ENCODE results near the gene CBX2.
"Not testable (repeated sequence)": the region's sequence is repeated elsewhere in the genome, so short reads cannot be mapped to it uniquely, and the experiment has no call there.

Gene CBX2

DNA sequence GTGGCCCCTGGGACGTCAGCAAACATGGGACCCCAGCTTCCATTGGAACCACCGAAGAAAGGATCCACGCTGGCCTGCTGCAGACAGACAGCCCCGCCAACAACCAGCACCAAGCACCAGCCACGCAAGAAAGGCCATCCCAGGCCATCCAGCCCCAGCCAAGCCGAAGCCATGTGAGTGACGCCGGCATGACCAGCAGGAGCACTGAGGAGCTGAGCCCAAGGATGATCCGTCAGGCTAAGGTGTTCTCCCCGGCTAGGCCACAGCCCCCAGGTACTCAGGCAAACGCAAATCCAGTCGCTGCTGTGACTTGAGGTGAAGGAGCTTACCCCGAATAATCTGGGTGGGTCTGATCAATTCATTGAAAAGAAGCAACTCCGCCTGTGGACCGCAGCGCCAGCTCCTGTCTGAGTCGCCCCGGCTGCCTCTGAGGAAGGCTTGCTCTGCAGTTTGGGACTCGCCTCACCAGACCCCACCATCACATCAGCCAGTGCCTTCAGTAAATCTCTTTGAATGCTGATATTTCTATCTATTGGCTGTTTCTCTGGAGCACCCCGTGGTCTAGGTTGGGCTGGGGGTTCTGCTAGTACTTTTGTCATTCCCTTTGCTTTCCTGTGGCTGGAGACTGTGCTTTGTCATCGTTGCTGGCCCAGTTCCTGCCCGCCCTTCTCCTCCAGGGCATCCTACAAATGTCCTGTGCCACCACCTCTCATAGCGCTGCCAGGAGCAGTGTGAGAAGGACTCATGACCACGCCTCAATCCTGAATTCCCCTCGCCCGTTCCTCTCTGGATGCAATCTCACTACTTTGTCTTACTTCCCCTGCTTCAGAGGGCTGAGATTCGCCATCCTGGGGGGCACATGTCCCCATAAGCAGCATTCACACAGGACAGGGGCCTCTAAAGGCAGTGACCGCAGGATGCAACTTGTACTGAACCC is 8.1 kb upstream of the CBX2 start:
- no peak for DNase-seq (ENCODE audit: low spot score)

DNA sequence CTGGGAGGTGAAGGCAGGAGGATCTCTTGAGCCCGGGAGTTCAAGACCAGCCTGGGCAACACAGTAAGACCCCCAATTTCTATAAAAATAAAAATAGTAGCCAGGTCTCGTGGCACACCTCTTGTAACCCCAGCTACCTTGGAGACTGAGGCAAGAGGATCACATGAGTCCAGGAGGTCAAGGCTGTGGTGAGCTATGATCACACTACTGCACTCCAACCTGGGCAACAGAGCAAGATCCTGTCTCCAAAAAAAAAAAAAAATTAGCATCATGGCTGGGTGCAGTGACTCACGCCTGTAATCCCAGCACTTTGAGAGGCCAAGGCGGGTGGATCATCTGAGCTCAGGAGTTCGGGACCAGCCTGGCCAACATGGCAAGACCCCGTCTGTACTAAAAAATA is 6.7 kb upstream of the CBX2 start:
- no peak for DNase-seq (ENCODE audit: low spot score)

DNA sequence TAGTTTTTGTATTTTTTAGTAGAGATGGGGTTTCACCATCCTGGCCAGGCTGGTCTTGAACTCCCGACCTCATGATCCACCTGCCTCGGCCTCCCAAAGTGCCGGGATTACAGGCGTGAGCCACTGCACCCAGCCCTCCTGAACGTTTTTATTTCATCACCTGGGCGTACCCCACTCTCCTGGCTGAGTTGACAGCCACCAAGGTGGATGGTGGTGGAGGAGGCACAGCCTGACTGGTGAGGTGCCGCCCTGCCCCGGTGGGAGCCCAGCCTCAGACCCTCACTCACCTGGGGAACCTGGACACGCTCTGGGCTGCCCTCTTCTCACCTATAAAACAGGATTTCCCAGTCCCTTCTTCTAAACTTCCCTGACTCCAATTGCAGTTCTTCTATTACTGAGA is 5.2 kb upstream of the CBX2 start:
- DNase-seq (ENCODE audit: low spot score), result not testable (repeated sequence)

DNA sequence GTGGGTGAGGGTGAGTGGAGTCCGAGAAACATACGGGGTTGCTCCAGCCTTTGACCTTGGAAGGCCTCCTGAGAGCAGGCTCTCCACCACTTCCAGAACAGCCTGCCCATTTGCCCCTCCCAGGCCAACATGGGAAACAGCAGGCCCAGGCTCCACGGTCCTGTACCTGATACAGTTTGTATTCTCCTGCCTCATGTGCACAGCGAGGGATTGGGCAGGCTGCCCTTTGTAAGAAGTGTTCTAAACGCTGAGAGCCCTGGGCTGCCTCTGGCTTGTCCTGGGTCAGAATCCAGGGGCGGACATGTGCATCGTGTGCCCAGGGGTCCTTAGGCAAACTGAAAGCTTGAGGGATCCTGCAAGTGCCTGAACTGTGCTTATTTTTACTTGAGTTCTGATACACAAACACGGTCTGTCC is 3.4 kb upstream of the CBX2 start:
- no peak for DNase-seq (ENCODE audit: low spot score)

DNA sequence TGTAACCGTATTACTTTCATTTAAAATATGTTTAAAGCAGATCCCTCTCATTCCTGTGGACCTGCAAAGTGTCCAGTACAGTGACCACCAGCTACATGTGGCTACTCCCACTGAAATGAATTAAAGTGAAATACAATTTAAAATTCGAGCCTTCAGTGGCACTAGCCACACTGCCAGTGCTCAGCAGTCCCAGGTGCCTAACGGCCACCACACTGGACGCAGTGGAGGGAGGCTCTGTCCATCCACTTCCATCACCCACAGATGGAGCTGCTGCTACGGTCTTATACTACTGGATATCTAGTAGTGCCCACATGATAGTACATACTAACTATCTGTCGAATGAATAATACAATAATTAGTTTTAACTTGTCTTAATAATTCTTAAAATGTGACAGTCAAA is 2.3 kb upstream of the CBX2 start:
- DNase-seq (ENCODE audit: low spot score), result no peak

DNA sequence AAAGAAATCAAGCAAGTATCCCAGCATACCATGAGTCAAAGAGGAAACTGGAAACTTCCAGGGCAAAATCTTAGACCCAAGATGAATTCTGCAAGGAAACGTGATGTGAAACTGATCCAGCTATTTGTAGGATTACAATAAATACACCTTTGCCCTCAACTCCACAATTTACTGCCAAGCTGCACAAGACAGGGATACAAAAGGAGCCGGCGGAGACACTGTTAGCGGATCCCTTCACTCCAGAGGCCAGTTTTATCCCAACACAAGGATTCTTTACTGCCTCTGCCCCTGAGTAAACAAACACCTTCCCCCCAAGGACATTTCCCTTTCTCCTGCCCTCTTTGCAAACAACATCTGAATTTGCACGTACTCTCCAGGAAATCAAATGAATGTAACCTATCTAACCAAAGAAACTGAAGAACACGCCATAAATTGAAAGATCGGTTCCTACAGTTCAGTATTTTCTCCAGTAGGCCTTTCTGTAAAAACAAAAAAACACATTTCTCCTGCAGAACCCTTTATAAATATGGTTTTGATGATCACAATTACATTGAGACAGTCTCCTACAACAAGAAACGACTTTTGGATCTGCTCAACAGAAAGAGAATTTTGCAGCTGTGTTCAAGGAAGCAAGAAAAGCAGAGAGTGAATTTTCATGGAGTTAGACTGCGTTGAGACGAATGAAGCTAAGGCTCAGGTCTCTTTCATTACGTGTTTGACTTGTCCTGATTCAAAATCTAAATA is 1.4 kb upstream of the CBX2 start:
- DNase-seq (ENCODE audit: low spot score), result no peak

DNA sequence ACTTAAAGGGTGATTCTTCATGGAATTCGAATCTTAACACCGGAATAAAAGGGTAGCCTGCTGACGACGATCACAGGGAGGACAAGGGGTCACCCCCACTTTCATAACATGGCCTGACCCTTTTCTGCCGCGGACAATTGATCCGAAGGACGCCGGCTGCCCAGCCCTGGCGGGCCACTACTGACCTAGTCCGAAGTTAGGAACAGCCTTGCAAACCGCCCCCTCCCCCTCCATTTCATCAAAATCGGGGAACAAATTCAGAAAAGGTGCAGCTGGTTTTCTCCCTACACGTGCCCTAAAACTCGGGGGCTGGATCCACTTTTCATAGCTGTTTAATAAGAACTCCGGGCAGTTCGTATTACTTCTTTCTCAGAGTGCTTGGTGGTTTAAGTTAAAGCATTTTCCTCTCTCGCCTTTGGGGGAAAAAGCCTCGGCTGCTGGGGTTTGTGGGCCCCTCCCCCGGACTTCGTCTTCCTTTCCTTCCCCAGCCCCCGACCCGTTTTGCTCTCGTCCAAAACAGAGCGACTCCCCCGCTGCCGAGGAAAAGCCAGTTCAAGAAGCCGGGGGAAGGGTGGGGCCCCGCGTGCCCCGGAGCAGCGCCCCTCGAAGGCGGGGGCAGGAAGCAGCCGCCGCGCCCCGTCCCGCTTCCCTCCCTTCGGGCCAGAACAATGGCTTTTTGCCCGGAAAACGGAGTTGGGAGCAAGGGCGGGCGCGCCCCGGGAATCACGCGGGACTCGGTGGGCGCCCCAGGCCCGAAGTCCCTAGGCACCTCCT is 641 bp upstream of the CBX2 start:
- no peak for DNase-seq (ENCODE audit: low spot score)

DNA sequence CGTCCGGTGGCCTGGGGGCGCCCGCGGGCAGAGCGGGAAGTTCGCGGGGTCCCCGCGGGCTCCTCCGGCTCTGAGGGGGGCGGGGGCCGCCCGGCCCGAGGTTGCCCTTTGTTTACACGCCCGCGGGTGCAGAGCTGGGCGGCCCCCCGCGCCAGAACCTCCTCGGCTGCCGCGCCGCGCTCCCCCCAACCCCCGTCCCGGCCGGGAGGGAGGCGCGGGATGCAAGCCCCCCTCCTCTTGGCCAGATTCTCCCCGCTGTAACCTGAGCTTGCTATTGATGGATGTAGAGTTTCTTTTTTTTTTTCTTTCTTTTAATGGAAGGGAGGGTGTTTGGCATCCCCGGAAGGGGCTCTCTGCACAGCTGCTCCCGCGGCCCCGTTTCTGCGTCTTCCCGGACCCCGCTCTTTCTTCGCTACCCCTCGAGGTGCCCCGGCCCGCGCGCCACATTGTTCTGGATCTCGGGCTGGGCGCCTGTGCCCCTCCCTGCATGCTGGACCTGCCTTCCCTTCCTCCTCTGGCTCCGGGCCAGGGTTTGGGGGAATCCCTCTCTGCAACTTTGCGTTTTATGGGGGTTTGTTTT is 646 bp downstream of the CBX2 start:
- no peak for DNase-seq (ENCODE audit: low spot score)

DNA sequence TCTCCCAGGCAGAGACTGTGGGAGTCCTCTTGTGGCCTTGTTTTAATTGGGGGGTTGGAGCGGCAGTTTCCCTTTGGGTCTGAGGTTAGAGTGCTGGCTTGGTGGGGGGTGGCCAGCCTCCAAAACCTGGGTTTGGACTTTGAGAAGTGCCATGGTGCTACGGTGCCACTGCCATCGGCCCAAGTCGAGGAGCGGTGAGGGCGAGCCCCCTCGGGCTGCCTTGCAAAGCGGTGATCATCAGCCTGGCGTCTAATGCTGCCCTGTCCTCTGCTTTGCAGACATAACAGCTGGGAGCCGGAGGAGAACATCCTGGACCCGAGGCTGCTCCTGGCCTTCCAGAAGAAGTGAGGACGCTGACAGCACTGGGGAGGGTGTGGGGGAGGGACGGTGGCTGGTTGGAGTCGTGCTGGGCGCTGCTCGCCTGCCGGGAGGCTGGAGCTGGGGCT is 1.2 kb downstream of the CBX2 start:
- DNase-seq (ENCODE audit: low spot score), result no peak

DNA sequence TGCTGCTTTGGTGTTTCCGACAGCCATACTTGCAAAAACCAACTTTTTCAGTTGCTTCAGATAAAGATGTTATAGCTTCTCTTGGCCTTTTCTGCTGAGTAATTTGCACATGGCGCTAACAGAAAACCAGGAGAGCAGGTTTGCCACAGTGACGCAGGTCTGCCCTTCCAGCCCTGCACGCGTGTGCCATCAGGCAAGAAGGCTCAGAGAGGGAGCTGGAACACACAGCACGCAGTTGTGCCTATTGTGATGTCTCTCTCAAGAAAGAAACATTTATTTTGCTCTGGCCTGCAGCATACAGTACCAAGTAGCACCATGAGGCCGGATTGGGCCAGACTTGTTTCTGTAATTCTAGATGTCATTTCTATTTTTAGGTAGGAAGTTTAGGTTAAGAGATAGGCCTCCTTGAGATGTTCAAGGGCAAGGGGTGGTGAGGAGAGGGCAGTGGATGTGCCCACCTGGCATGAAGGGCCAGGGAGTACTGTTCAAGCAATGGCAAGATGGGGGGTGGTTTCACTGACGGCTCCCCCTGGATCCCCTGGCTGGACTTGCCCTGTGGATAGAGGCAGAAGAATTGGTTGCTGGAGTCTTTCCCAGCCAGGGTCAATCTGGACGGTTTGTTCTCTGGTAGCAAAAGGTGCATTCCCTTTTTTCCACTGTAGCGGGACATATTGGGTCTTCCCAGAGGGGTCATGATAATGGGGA is 1.9 kb downstream of the CBX2 start:
- DNase-seq (ENCODE audit: low spot score), result no peak

DNA sequence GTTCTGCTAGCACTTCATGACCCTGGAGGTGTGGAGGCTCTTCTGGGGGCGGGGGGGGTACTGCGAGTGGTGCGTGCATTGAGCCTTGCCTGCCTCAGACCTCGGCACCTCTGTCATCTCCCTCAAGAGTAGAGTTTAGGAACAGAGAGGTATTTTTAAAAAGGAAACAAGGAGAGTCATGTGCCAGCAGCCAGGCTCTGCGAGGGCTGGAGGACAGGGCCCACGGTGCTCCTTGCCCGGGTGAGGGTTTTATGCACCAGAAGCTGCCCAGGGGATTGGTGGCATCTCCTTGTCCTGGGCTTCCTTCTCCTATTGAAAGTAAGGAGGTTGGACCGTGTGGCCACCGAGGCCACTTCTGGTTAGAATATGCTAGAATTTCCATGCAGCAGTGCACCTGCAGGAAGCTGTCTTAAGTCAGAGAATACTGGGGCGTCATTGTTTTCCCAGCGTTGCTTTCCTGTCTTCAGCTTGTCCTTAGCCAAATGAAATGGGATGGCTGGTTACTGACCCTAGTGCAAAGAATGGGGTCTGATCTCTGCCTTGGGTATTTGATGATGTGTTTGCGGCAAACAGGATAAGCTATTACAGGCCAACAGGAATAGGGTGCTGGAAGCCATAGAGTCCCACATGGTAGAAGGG is 3.2 kb downstream of the CBX2 start:
- no peak for DNase-seq (ENCODE audit: low spot score)

DNA sequence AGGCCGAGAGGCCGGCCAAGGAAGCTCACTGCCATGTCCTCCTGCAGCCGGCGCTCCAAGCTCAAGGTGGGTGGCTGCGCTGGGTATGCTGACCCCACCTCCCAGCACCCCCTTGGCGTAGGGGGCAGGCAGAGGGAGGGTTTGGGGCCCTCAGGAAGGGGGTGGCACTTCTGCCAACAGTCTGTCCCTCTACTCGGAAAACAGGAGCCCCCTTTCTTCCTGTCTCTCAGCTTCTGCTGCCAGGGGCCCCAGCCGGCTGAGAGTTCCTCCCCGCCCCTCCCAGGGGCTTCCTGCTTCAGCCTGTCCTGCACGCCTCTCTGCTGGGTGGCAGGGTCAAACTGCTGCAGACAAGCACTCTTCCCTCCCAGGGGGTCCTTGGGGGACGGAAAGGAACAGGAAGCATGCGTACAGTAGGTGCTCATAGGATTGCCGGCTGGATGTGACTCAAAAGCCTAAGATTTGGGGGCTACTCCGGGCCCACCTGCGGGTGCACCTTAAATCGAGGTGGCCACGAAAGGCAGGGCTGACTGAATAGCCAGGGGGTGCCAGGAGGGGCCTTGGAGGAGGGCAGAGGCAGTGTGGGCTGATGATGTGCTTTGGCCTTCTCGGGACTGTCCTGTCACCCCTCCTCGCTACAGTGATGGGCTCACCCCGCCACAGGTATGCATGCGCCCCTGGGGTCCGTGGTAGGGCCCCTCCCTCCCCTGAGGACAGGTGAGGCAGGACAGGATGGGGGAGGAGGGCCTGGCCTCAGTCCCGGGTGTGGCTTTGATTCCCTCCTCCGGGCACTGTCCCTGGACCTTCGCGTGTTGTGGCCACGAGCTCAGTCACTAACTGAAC is 4.0 kb downstream of the CBX2 start:
- no peak for DNase-seq (ENCODE audit: low spot score)

DNA sequence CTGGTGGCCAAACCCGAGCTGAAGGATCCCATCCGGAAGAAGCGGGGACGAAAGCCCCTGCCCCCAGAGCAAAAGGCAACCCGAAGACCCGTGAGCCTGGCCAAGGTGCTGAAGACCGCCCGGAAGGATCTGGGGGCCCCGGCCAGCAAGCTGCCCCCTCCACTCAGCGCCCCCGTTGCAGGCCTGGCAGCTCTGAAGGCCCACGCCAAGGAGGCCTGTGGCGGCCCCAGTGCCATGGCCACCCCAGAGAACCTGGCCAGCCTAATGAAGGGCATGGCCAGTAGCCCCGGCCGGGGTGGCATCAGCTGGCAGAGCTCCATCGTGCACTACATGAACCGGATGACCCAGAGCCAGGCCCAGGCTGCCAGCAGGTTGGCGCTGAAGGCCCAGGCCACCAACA is 5.9 kb downstream of the CBX2 start:
- no peak for DNase-seq (ENCODE audit: low spot score)

DNA sequence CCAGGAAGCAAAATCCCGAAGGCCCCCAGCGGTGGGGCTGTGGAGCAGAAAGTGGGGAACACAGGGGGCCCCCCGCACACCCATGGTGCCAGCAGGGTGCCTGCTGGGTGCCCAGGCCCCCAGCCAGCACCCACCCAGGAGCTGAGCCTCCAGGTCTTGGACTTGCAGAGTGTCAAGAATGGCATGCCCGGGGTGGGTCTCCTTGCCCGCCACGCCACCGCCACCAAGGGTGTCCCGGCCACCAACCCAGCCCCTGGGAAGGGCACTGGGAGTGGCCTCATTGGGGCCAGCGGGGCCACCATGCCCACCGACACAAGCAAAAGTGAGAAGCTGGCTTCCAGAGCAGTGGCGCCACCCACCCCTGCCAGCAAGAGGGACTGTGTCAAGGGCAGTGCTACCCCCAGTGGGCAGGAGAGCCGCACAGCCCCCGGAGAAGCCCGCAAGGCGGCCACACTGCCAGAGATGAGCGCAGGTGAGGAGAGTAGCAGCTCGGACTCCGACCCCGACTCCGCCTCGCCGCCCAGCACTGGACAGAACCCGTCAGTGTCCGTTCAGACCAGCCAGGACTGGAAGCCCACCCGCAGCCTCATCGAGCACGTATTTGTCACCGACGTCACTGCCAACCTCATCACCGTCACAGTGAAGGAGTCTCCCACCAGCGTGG is 6.5 kb downstream of the CBX2 start:
- DNase-seq (ENCODE audit: low spot score), result no peak

DNA sequence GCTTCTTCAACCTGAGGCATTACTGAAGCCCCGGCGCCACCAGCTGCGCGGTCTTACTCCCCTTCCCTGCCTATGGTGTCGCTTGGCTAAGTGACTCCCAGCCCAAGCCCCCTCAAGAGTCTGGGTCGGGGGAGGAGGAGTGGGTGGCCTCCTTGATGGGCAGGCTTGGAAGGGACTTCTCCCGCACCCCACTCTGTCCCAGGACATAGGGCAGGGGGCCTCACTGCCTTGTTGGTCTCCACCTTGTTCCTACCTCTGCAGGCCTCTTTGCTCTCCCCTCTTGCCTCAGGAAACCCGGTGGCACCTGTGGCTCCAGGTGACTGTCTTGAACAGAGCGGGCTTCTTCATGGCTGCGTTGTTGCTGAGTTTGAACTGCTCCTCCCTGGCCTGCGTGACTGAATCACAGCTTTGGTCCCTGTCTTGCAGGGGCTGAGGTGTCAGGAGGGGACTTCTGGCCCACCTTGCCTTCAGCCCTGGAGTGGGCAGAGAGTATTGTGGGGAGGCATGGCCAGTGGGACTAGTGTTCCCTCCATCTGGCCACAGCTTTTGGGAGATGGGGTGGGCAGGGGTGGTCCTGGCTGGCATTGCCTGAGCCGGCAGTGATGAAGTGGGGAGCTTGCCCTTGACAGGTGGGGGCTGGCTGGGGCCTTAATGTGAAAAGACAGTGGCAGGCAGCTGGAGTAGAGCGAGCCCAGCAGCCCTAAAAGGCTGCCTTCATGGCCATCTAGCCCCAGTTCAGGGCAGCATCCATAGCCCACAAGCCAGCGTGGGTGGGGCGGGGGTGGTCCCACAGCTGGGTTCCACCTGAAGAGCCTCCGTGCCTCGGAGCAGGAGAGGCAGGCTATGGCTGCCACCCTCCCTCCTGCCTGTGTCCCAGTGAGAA is 7.3 kb downstream of the CBX2 start:
- no peak for DNase-seq (ENCODE audit: low spot score)

DNA sequence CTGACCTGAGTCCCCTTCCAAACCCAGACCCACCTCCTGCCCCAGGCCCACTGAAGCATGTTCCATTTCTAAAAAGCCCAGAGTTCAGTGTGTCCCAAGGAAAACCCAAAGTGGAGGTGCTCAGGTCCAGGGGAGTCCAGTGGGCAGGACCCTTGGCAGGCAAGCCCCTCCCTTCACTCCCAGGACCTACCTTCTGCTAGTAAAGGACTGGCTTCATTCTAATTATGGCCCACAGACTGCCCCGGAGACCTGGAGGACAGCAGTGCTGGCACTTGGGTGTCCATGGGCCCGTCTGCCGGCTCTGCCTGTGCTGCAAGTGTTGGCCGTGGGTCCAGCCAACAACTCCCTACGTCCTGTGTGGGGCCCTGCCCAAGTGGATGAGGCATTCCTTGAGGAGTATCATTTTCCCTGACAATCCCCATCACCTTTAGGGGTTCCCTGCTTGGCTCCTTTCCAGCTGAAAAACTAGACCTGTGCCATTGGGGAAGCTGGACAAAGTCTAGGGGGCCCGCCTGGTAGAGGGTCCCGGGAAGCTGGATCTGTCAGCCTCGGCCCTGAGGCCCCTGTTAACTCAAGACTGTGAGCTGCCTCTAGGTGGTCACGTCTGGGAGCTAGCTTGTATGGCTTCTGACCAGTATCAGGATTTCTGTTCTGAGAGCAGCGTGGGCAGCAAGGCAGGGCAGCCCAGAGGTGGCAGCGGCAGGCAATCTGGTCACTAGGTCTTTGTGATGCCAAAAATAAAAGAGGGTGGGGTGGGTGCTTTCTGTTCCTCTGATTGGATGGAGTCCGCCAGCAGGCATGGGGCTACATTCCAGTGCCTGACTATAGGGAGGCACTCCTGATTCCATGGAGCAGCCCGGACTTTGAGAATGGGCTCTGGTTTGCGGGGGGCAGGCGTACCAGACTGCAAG is 8.2 kb downstream of the CBX2 start:
- no peak for DNase-seq (ENCODE audit: low spot score)

DNA sequence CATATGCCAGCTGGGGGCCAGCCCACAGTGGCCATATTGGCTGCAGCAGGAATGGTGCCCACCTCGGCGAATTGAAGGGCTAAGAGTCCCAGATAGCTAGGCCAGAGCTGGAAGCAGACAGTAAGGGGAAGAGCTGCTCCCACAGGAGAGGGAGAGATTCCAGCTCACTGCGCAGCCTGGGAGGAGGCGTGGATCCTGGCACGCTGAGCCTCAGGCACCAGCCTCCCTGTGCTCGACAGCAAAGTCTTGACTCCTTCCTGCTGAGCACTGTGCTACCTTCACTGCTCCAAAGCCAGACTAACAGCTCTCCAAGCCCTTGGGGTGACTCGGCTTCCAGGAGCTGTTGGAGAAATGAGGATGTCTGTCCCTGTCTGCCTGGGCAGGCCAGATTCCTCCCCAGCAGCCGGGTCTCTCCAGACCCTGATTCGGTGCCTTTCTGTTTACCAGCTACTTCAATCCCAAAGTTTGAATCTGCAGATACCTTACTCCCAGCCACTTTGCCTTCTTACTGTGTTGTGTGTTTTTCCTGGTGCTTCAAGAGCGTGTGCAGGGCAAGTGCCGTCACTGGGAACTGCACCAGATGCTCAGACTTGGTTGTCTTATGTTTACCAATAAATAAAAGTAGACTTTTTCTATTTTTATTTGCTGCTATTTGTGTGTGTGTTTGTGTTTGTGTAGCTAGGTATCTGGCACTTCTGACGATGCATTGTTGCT is 9.1 kb downstream of the CBX2 start:
- no peak for DNase-seq (ENCODE audit: low spot score)
